Fibroblast of skin of abdomen (primary cell): ENCODE data around the gene CIB2.

Experiments
- DNase-seq: peaks from one replicate; pipeline ENCODE4 v3.0.0-alpha.2; 2013

Gene CIB2

GRCh38 chr15:78149068-78149804, 18.0 kb upstream of the CIB2 start, which contains the start of gene IDH3A:
TSS of gene IDH3A (plus strand) at chr15:78149362. CDS start at chr15:78149404, 42 bp downstream.
- peak; percentile 97 for DNase-seq

- no peak for DNase-seq
Measured at GRCh38 chr15:78148392-78149067, 17.3 kb upstream of the CIB2 start.

GRCh38 chr15:78147566-78147965, 16.3 kb upstream of the CIB2 start:
- DNase-seq, result no peak

- no peak for DNase-seq
Measured at GRCh38 chr15:78146425-78147154, 15.3 kb upstream of the CIB2 start.

GRCh38 chr15:78142332-78142731, 11.1 kb upstream of the CIB2 start:
- no peak for DNase-seq

- DNase-seq, result no peak
Measured at GRCh38 chr15:78140292-78140691, 9.0 kb upstream of the CIB2 start.

- no peak for DNase-seq
Measured at GRCh38 chr15:78139578-78139977, 8.3 kb upstream of the CIB2 start.

- DNase-seq, result no peak
Measured at GRCh38 chr15:78133801-78134200, 2.6 kb upstream of the CIB2 start.

GRCh38 chr15:78130466-78131294, 565 bp downstream of the CIB2 start:
- no peak for DNase-seq

GRCh38 chr15:78129751-78130287, 1.4 kb downstream of the CIB2 start:
- DNase-seq, result no peak

- DNase-seq, result no peak
Measured at GRCh38 chr15:78129077-78129750, 2.0 kb downstream of the CIB2 start.

- no peak for DNase-seq
Measured at GRCh38 chr15:78127882-78128281, 3.4 kb downstream of the CIB2 start.

GRCh38 chr15:78125267-78125666, 6.0 kb downstream of the CIB2 start:
- no peak for DNase-seq

GRCh38 chr15:78120523-78120922, 10.7 kb downstream of the CIB2 start:
- DNase-seq, result no peak

- no peak for DNase-seq
Measured at GRCh38 chr15:78112551-78112950, 18.7 kb downstream of the CIB2 start.

GRCh38 chr15:78111788-78112187, 19.5 kb downstream of the CIB2 start:
- DNase-seq, result no peak

- no peak for DNase-seq
Measured at GRCh38 chr15:78110916-78111475, 20.2 kb downstream of the CIB2 start.

- no peak for DNase-seq
Measured at GRCh38 chr15:78110096-78110495, 21.1 kb downstream of the CIB2 start.

GRCh38 chr15:78109156-78109555, 22.1 kb downstream of the CIB2 start:
- no peak for DNase-seq

GRCh38 chr15:78108300-78109084, 22.8 kb downstream of the CIB2 start:
- DNase-seq, result peak; percentile 82
